LNCaP clone FGC (cell line): ENCODE measurements around the gene TP53RK.

Experiments used
- DNase-seq: peaks from one replicate; pipeline ENCODE4 v3.0.0-alpha.2; 2011; ENCODE audit warnings: low read depth
- H3K4me3 ChIP-seq: 2 replicates; pipeline ENCODE4 v1.5.1; 2011; ENCODE audit warnings: mild to moderate bottlenecking, low read depth, low read length, control low read depth
- CTCF ChIP-seq: IDR thresholded peaks from 2 replicates; pipeline ENCODE4 v1.5.1; 2012; ENCODE audit warnings: mild to moderate bottlenecking; ENCODE audit not compliant: control insufficient read depth, insufficient read depth; ENCODE audit errors: extremely low read depth

TP53RK gene

GRCh38 chr20:46644733-46645132 lies 44.5 kb downstream of the TP53RK start:
- TF ChIP-seq CTCF, result no peak
- DNase-seq, result no peak
- H3K4me3 ChIP-seq, result no peak overlapping the region

GRCh38 chr20:46644160-46644559 lies 45.1 kb downstream of the TP53RK start:
- H3K4me3 ChIP-seq, result no peak overlapping the region
- no peak for DNase-seq
- no peak for TF ChIP-seq CTCF

GRCh38 chr20:46642969-46643343 lies 46.3 kb downstream of the TP53RK start:
- DNase-seq, result no peak
- TF ChIP-seq CTCF, result no peak
- H3K4me3 ChIP-seq, result no peak overlapping the region

GRCh38 chr20:46642265-46642968 lies 46.8 kb downstream of the TP53RK start:
- TF ChIP-seq CTCF, result no peak
- no peak overlapping the region for H3K4me3 ChIP-seq
- no peak for DNase-seq

GRCh38 chr20:46641424-46641823 lies 47.8 kb downstream of the TP53RK start:
- no peak for TF ChIP-seq CTCF

GRCh38 chr20:46640536-46641311 lies 48.5 kb downstream of the TP53RK start:
- TF ChIP-seq CTCF, result no peak
- no peak overlapping the region for H3K4me3 ChIP-seq
- peak; percentile 10 for DNase-seq

More at GRCh38 chr20:46641424-46641823, 47.8 kb downstream of the TP53RK start:
- DNase-seq, result no peak
- no peak overlapping the region for H3K4me3 ChIP-seq
